Esophagus mucosa (tissue), 1 donor: Measurements from ENCODE around the gene GTF2B. TPM values are rescaled to one million over a fixed set of nuclear protein-coding genes. Genes with fewer than 3 reads are reported as not detected.
"Not testable (repeated sequence)": the region's sequence is repeated elsewhere in the genome, so short reads cannot be mapped to it uniquely, and the experiment has no call there.

Experiments
- ATAC-seq: fragments of 200-7000 bp; cut with Tn5 transposase; one replicate; pipeline ENCODE4 v1.9.1; 2020
- total RNA-seq: library from RNA; stranded (reverse); gene quantifications from one replicate; pipeline ENCODE4 v1.2.4, GENCODE V29; 2023
- donor health status: DM: yes; HTN: yes; CAD: no.

The GTF2B gene, protein sequence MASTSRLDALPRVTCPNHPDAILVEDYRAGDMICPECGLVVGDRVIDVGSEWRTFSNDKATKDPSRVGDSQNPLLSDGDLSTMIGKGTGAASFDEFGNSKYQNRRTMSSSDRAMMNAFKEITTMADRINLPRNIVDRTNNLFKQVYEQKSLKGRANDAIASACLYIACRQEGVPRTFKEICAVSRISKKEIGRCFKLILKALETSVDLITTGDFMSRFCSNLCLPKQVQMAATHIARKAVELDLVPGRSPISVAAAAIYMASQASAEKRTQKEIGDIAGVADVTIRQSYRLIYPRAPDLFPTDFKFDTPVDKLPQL
- 15.4 TPM for total RNA-seq

DNA sequence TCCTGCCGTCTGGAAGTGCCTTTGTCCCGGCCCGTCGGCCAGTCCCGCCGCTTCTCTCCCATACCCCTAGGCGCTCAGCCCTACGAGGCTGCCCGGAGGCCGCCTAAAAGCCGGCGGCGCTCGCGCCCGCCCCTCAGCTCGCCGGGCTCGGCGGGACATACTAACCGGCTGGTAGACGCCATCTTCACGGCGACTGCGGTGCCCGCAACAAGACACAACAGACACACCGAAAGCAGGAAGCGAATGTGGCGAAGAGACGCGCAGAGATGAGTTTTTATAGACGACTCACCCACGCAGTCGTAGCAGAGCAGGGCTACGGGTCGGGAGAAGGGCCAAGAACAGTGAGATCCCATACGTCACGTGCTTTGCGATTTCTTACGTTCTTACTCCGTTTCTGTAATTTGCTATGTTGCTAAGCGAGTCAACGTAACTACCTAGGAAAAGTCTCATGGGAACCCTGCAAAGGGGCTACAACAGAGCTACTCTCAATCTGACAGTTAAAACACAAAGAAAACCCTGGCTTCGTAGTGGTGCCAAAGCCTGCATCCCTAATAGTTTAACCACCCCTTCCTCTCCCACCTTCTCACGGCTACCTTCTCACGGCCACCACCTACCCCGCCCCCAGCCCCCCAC is at the start of gene GTF2B:
GTF2B (minus strand) TSS at position 250 of the 633 bp plus-strand sequence; CDS start at position 182, 68 bp downstream.
- ATAC-seq, result peak; percentile 96

DNA sequence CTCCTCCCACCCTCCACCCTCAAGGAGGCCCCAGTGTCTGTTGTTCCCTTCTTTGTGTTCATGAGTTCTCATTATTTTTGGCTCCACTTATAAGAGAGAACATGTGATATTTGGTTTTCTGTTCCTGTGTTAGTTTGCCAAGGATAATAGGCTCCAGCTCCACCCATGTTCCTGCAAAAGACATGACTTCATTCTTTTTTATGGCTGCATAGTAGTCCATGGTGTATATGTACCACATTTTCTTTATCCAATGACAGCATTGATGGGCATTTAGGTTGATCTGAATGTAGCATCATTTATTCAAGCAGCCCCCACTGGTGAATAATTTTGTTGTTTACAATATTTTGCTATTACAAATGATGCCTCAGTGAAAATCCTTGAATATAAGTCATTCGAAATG is 47.2 kb upstream of the GTF2B start:
- not testable (repeated sequence) for ATAC-seq

GRCh38 chr1:88936760-88937342 is 45.5 kb upstream of the GTF2B start:
- ATAC-seq, result peak; percentile 22

DNA sequence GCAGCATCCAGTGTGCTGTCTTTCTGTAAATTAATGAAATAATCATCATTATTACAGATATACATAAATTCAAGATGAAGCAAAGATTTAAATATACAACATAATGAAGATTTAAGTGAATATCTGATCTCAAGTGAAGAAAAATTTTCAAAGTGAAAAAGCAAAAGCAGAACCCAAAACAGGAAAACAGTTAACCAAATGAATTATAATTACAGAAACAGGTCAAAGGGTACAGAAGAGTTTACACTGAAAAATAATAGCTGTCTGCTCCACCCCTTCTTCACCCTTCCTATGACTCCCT is 44.8 kb upstream of the GTF2B start:
- ATAC-seq, result no peak

DNA sequence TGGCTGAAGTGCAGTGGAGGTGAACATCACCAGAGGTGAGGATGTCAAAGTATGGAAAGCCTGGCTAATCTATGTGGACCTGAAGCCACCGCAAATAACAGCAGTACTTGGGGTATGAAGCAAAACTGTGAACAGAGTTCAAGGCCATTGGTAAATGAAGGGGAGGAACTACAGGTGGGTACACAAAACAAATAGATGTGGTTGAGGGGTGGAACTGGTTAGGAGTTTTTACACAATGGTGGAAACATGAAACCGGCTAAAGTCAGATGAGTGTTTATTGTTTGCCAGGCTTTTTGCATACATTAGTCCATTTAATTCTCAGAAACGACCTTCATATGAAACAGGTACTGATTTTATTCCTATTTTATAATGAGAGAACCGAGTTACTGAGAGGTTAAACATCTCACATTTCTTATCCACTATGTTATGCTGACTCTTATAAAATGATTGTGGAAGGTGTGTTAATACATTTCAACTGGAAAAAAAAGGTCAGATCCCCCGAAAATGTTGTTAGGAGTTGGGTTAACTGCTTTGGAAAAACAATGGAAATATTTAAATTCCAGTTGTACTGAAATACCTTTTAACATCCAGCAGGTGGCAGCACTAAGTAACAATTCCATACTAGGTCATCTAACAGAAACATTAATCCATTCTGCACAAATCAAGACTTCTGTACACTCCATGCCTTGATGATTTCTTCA is 44.3 kb upstream of the GTF2B start:
- ATAC-seq, result peak; percentile 51

GRCh38 chr1:88930176-88930575 is 38.8 kb upstream of the GTF2B start:
- not testable (repeated sequence) for ATAC-seq

DNA sequence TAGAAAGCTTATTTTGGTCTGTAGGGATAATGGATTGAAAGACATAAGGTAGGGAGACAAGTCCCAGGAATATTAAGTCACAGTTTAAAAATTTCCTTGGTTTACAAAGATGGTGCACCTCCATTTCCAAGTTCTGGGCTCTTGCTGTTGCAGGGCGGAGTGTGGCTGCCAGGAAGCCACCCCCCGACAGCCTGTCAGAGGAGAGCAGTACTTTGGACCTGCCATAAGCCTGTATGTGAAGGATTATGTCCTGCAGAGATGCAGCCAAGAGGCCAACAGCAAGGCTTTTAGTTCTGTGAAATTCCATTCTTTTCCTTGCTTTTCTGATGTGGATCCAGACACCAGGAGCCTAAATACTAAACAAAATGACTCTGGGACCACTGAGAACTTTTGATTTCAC is 31.9 kb upstream of the GTF2B start:
- ATAC-seq, result no peak

DNA sequence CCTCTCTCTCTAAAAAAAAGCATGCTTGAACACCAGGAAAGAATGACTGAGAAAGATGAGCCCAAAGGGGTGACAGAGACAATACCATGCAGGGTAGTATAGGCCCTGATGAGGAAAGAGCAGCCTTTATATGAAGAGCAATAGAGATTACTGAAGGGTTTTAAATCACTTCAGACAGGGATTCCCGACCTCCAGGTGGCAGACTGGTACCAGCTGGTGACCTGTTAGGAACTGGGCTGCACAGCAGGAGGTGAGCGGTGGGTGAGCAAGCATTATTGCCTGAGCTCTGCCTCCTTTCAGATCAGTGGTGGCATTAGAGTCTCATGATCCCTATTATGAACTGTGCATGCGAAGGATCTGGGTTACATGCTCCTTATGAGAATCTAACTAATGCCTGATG is 30.8 kb upstream of the GTF2B start:
- ATAC-seq, result no peak

DNA sequence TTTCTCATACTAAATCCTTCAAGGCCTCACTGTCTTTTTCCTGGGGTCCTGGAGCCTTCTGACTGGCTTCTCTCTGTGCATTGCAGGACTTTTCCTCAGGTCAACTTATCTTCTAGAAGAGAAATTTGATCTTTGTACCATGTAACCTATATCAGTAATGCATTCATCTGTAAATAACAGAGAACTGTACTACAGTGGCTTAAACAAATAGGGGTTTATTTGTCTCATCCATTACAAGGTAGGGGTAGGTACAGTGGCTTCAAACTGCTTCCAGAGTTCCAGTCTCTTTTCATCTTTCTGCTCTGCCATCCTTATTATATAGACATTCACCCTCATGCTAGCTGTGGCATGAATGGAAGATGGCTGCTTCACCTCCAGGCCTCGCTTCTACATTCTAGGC is 29.5 kb upstream of the GTF2B start:
- ATAC-seq, result no peak

- no peak for ATAC-seq
Measured at GRCh38 chr1:88917321-88918025, 26.1 kb upstream of the GTF2B start.

GRCh38 chr1:88916883-88917282 is 25.5 kb upstream of the GTF2B start:
- no peak for ATAC-seq

GRCh38 chr1:88911800-88912199 is 20.4 kb upstream of the GTF2B start:
- not testable (repeated sequence) for ATAC-seq

DNA sequence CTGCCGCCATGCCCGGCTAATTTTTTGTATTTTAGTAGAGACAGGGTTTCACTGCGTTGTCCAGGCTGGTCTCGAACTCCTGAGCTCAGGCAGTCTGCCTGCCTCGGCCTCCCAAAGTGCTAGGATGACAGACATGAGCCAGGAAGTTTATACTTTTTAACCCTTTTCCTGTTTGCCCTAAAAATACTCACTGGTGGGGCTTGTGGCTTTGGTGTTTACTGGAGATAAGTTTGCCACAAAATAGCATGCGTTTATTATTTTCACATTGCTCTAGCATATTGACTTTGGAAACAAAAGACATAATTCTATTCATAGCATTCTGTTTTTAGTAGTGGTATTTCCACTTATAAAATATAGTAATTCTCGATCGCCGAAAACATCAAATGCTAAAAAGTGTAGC is 19.8 kb upstream of the GTF2B start:
- ATAC-seq, result no peak

- no peak for ATAC-seq
Measured at GRCh38 chr1:88910401-88910800, 19.0 kb upstream of the GTF2B start.

- no peak for ATAC-seq
Measured at GRCh38 chr1:88900883-88901282, 9.5 kb upstream of the GTF2B start.

GRCh38 chr1:88897070-88897730 is 5.8 kb upstream of the GTF2B start:
- no peak for ATAC-seq

DNA sequence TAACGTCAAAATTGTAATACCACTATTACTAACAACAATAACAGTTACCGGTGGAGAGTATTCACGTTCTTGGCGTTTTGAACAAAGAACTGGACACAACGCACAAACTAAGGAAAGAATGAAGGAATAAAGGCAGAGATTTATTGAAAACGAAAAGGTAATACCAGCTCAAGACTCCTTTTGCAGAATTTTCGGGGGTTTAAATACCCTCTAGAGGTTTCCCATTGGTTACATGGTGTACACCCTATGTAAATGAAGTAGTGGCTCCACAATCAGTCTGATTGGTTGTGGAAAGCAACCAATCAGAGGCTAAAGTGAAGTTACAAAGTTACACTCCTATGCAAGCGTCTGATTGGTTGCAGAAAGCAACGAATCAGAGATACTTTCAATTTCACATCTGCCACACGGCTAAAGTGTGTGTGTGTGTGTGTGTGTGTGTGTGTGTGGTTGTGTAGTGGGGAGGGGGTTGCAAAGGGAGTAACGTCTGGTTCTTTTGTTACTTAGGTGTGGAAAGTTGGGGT is 1.1 kb upstream of the GTF2B start:
- ATAC-seq, result peak; percentile 38

DNA sequence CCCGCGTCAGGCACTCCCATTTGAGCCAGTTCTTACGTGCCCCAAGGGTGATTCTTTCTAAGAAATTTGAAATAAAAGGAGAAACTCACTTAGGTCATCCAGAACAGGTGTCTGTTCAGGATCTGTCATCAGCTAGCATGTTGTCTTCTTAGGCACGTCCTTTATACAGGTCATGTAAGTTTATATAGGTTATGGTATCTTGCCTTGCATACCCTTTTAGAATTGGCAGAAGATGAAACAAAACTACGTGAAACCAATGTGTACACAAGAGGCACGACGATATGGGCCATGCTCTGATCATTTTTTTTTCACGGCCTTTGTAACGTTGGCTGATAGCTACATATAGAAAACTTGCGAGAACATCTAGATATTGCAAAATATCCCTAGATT is 579 bp upstream of the GTF2B start:
- ATAC-seq, result peak; percentile 23

DNA sequence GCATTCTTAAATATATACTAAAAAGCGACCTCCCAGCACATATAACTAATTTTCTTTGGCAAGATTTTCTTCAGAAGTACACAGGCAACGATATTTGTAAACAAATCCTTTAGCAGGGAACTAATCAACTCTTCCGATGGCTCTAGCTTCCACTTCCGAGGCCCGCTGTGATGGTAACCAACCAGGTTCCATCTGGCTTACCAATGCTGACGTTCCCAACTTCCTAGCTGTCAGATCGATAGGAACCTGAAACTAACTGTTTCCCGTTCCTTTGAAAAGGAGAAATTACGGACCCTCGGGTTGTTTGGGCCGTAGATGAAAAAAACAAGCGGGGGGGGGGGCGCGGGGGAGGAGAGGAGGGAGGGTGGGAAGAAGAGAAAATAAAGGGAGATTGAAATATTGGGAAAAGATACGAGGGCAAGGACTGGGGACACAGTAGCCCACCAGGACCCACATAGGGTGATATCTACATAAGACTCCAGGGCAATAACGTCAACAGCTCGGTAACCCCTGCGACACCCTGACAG is 513 bp downstream of the GTF2B start:
- no peak for ATAC-seq

- no peak for ATAC-seq
Measured at GRCh38 chr1:88890131-88890530, 1.2 kb downstream of the GTF2B start.

DNA sequence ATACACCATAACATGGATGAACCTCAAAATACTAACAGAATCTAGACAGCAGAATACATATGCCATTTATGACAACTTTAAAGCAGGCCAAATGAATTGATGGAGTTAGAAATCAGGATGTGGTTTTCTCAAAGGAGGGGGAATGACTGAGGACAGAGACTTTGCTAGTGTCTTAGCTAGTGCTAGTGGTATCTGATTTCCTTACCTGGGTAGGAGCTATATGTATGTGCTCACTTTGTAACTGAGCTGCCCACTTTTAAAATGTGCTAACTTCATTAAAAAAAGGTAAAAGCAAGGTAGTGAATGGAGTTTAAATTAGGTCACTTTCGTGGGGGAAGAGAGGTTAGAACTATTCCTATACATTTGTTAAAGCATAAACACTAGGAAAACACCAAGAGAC is 2.6 kb downstream of the GTF2B start:
- no peak for ATAC-seq

- ATAC-seq, result no peak
Measured at GRCh38 chr1:88885933-88886332, 5.4 kb downstream of the GTF2B start.
